Jurkat, Clone E6-1 (cell line): ENCODE data around the gene SERINC3.
"Not testable (repeated sequence)": the region's sequence is repeated elsewhere in the genome, so short reads cannot be mapped to it uniquely, and the experiment has no call there.

Source experiments
- DNase-seq: peaks from one replicate; pipeline ENCODE4 v3.0.0-alpha.2; 2011; ENCODE audit warnings: low read depth, low spot score
- H3K4me3 ChIP-seq: 2 replicates; pipeline ENCODE4 v1.5.1; 2011; ENCODE audit warnings: mild to moderate bottlenecking, low read length, control low read depth, moderate library complexity

Gene SERINC3

GRCh38 chr20:44475372-44475693 lies 46.5 kb downstream of the SERINC3 start:
- peak overlapping the region; percentile 85 for H3K4me3 ChIP-seq
- DNase-seq, result no peak

GRCh38 chr20:44472283-44472682 lies 49.6 kb downstream of the SERINC3 start:
- DNase-seq, H3K4me3 ChIP-seq: not testable (repeated sequence)

- no peak overlapping the region for H3K4me3 ChIP-seq
- no peak for DNase-seq
Observed at GRCh38 chr20:44471481-44471882, 50.4 kb downstream of the SERINC3 start.

DNA sequence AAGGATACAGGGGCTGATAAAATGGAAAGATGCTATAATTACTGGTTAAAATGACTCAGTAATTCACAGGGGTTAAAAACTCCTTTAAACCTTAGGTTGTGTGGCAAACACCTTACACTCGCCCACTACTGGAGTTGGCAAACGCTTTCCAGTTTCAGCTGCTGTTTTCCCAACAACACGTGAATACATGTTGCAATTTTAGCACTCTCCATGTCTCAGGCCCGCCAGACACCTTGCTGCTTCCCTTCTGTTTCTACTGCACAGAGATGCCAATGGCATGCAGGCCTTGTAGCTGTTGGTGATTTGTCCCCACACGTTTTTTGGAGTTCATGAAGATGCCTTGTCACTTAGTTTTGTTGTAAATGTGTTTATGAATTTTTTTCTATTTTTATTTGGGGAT lies 51.5 kb downstream of the SERINC3 start:
- H3K4me3 ChIP-seq, result no peak overlapping the region
- DNase-seq, result no peak

- H3K4me3 ChIP-seq, result no peak overlapping the region
- no peak for DNase-seq
Observed at GRCh38 chr20:44468044-44468782, 53.7 kb downstream of the SERINC3 start.

DNA sequence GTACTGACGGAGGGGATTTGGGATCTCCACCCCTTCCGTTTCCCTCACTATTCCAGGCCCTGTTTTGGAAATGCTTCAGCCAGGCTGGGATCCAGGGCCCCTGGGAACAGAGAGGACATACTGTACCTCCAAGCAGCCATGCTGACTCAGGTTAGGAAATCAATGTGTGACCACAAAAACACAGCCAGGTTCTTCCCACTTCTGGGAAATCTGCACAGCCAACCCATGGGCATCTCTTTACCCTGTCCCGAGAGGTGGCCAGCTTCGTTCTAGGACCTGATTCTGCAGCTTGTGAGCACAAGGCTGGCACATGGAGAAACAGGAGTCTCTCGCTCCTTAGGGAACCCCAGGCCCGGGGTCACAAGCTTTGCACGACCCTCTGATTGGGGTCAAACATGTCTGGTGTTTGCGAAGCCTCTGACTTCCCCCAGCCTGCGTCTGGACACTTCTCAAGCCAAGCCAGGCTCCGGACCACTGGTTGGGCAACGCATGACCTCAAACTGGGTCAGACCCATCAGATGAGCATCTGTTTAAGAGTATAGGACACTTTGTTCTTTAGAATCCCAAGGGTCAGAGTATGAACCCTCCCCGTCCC lies 54.5 kb downstream of the SERINC3 start:
- DNase-seq, result no peak
- no peak overlapping the region for H3K4me3 ChIP-seq

DNA sequence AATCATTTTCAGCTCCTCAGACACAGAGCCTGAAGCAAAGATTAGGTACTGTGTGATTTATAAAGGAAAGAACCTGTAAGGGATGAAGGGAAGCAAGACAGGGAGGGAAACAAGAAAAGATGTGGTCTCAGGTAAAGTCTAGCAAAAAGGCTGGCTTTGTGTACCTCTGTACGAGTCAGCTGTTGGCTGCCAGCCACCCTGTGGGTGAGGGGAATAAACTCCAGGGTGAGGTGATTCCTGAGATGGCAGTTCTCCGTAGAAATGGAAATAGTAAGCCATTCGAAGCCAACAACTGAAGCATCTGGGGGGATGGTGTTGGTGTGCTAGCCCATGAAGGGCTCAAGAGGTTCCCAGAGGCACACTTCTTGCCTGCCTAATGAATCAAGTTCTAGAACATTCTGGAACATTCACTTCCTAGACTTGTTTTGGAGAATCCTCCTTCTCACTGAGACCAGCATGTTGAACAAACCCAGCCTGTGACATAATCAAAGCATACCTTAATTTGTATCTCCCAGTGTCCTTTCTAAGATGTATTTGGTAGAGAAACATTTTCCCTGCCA lies 56.8 kb downstream of the SERINC3 start:
- DNase-seq, result no peak
- no peak overlapping the region for H3K4me3 ChIP-seq

DNA sequence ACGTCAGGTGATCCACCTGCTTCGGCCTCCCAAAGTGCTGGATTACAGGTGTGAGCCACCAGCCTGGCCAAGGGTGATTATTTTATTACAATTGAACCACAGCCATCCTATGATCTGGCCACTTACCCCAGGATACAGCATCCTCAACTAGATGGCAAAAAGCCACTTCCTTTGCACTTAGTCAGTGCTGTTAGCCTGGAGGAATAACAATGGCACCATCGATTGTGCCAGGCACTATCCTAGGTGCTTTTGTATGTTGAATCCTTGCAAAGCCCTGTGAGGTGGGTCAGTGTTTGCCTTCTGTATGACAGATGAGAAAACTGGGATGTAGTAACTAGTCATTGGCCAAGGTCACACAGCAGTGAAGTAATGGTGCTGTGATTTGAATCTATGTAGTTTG lies 57.4 kb downstream of the SERINC3 start:
- H3K4me3 ChIP-seq, result no peak overlapping the region
- no peak for DNase-seq

DNA sequence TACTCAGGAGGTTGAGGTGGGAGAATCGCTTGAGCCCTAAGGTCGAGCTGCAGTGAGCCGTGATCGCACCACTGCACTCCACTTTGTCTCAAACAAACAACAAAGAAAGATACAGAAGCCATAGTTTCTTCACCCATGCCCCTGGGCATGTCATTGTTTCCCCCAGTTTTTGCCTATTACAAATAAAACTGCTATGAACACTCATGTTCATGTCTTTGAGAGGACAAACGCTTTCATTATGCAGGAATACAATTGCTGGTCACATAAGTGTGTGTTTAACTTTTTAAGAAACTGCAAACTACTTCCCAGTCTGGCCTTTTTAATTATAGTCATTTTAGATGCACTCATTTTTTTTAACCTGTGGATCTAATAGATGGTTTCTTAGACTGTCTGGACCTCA lies 58.4 kb downstream of the SERINC3 start:
- DNase-seq, result no peak

DNA sequence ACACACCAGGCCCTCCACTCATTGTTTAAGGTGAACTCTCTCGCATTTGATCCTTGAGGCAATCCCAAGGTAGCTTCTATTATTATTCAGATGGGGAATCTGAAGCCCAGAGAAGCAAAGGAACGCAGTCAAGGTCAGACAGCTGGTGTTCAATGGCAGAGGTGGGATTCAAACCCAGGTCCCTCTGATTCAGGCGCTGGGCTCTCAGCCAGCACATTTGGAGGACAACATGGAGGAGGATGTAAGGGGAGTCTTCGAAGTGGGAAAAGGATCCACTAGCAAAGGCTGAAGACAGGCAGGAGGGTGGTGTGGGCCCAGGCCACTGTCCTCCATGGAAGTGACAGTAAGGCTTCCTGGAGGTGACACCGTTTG lies 60.1 kb downstream of the SERINC3 start:
- H3K4me3 ChIP-seq, result no peak overlapping the region
- no peak for DNase-seq

More for the DNA sequence above, 58.4 kb downstream of the SERINC3 start:
- no peak overlapping the region for H3K4me3 ChIP-seq

DNA sequence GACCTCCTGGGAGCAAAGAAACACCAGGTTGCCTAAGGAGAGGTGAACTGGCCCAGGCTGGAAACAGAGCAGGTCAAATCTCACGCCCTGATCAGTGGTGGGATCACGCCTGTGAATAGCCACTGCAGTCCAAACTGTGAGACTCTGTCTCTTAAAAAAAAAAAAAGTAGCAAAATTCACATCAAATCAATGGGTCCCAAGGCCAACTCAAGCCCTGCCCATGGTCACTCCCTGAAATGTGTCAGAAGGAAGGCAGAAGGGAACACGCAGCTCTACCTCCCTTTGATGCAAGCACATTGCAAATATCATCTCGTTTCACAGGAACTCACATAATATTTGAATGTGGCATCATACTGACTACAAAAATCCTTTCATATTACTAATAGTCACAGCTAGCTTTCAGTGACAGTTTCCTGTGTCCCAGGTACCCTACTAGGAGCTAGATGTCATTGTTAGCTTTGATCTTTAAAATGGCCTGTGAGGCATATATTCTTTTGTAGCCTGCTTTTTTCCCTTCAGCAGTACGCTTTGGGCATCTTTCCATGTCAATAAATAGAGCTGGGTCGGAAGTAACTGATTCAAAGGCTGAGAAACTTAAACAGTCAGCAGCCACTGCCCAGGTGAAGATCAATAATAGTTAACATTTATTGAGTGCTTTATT lies 60.6 kb downstream of the SERINC3 start:
- DNase-seq, result no peak
- no peak overlapping the region for H3K4me3 ChIP-seq

DNA sequence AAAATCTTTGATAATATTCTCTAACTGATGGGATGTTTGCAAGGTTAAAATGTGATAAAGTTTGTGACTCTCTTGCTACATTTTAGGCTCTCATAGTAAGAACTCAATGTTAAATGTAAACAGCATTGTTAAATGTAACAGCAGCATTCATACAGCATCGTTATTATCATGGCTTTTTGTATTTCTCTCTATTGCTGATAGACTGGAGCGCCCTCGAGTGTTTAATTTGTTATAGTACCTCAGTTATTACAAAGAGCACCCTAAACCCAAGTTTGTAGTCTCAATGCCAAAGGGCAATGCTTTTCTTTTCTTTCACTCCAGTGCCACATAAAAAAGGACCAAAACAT lies 61.1 kb downstream of the SERINC3 start:
- DNase-seq, result peak; percentile 27
- no peak overlapping the region for H3K4me3 ChIP-seq

- DNase-seq, result no peak
- H3K4me3 ChIP-seq, result no peak overlapping the region
Observed at GRCh38 chr20:44459271-44459670, 62.6 kb downstream of the SERINC3 start.

DNA sequence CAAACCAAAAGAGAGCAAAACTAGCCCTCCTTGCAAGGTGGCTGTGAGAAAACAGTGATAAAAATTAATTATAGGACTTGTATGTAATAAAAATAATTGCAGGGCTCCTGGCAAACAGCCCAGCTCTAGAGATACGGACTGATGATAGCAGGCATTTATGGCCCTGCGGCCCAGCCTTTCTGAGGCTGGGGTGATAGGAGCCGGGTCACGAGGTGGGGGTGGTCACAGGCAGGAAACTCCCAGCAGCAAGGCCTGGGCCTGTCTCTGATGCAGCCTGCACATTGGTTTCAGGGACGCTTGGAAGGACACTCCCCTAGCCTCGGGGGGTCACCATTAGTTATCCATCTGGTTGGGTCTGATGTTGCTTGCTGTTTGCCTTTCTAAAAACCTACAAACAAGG lies 64.9 kb downstream of the SERINC3 start:
- no peak for DNase-seq
- H3K4me3 ChIP-seq, result no peak overlapping the region

DNA sequence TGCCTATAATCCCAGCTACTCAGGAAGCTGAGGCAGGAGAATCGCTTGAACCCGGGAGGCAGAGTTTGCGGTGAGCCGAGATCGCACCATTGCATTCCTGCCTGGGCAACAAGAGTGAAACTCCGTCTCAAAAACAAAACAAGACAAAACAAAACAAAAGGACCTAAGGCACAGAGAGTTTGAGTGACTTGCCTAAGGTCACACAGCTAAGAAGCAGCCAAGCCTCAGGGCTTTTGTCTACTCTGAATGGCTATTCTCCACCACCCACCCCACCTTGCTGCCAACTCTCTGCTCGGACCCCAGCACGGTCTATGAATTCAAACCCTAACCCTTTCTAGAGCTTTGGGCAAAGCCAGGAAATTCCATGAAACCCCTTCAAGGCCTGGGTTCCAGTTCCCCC lies 65.3 kb downstream of the SERINC3 start:
- no peak overlapping the region for H3K4me3 ChIP-seq
- no peak for DNase-seq

DNA sequence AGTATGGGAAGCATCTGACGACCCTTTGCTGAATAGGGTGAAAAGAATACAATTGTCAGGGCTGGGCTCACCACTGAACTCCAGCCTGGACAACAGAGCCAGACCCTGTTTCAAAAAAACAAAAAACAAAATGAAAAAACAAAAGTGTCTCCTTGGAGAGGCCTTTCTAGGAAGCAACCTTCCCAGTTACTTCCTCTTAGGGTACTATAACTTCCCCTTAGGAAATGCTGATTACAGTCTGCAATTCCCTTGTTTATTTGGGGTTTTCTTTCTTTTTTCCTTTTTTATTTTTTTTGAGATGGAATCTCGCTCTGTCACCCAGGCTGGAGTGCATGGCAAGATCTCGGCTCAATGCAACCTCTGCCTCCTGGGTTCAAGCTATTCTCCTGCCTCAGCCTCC lies 66.7 kb downstream of the SERINC3 start:
- no peak for DNase-seq
- H3K4me3 ChIP-seq, result no peak overlapping the region

- no peak overlapping the region for H3K4me3 ChIP-seq
- no peak for DNase-seq
Observed at GRCh38 chr20:44454306-44454963, 67.4 kb downstream of the SERINC3 start.

- DNase-seq, result no peak
- no peak overlapping the region for H3K4me3 ChIP-seq
Observed at GRCh38 chr20:44450903-44451450, 70.9 kb downstream of the SERINC3 start.

GRCh38 chr20:44450281-44450889 lies 71.5 kb downstream of the SERINC3 start:
- no peak overlapping the region for H3K4me3 ChIP-seq
- DNase-seq, result no peak
